ENCODE results near the gene UGT1A9.

- no peak for TF ChIP-seq POLR2A (IDR thresholded peaks at IDR 0.05)
- TF ChIP-seq CTCF (IDR thresholded peaks at IDR 0.05), result no peak
- TF ChIP-seq POLR2AphosphoS5 (IDR thresholded peaks at IDR 0.05), result no peak
- TF ChIP-seq EP300 (IDR thresholded peaks at IDR 0.05), result no peak
Observed at GRCh38 chr2:233800208-233800607, 128.5 kb downstream of the UGT1A9 start.
